Activated naive CD8-positive, alpha-beta T cell treated with anti-CD3 and anti-CD28 coated beads for 36 hours (primary cell): Measurements from ENCODE around the gene IFNL1. TPM values are rescaled to one million over a fixed set of nuclear protein-coding genes. Genes with fewer than 3 reads are reported as not detected.
"Not testable (repeated sequence)": the region's sequence is repeated elsewhere in the genome, so short reads cannot be mapped to it uniquely, and the experiment has no call there.

ENCODE experiments used
- DNase-seq: peaks from one replicate; pipeline ENCODE4 v3.0.0; 2021
- H3K27ac Mint-ChIP-seq: one replicate; pipeline ENCODE4 v1.8.0; 2022; ENCODE audit warnings: mild to moderate bottlenecking, moderate library complexity, mixed read lengths
- H3K27me3 Mint-ChIP-seq: one replicate; pipeline ENCODE4 v1.8.0; 2022; ENCODE audit warnings: mild to moderate bottlenecking, mixed read lengths
- H3K36me3 Mint-ChIP-seq: one replicate; pipeline ENCODE4 v1.8.0; 2021; ENCODE audit warnings: mild to moderate bottlenecking, mixed read lengths
- H3K4me1 Mint-ChIP-seq: one replicate; pipeline ENCODE4 v1.8.0; 2021; ENCODE audit warnings: mixed read lengths
- H3K4me3 Mint-ChIP-seq: one replicate; pipeline ENCODE4 v1.8.0; 2022; ENCODE audit warnings: mild to moderate bottlenecking, moderate library complexity, mixed read lengths
- H3K9me3 Mint-ChIP-seq: one replicate; pipeline ENCODE4 v1.8.0; 2022; ENCODE audit warnings: mixed read lengths
- total RNA-seq, 2 experiments: library from RNA; stranded (reverse); gene quantifications; one replicate each; pipeline ENCODE4 v1.2.3, GENCODE V29; 2021

The IFNL1 gene
- total RNA-seq, 2 experiments from 2014 or later = not detected

- no peaks in the 10 kb centered on the region for H3K27me3 Mint-ChIP-seq
- H3K4me3 Mint-ChIP-seq = peak overlapping the region; percentile 1
- peak; percentile 61 for DNase-seq
- peak overlapping the region; percentile 46 for H3K27ac Mint-ChIP-seq
- peaks cover 17% of the 10 kb centered on the region for H3K4me1 Mint-ChIP-seq
- H3K9me3 Mint-ChIP-seq = no peaks in the 10 kb centered on the region
- H3K36me3 Mint-ChIP-seq = no peaks in the 10 kb centered on the region
Observed at GRCh38 chr19:39297931-39298634, 1.9 kb downstream of the IFNL1 start.

- Mint-ChIP-seq H3K4me3 (no peak overlapping the region), H3K36me3 (no peaks in the 10 kb centered on the region), H3K4me1 (peaks cover 17% of the 10 kb centered on the region), H3K27me3 (no peaks in the 10 kb centered on the region), H3K9me3 (no peaks in the 10 kb centered on the region), H3K27ac (no peak overlapping the region)
- DNase-seq = no peak
Observed at GRCh38 chr19:39299404-39299803, 3.2 kb downstream of the IFNL1 start.

GRCh38 chr19:39299832-39300231, 3.6 kb downstream of the IFNL1 start:
- Mint-ChIP-seq H3K9me3 (no peaks in the 10 kb centered on the region), H3K36me3 (no peaks in the 10 kb centered on the region), H3K27ac (no peak overlapping the region), H3K27me3 (no peaks in the 10 kb centered on the region), H3K4me3 (no peak overlapping the region), H3K4me1 (peaks cover 17% of the 10 kb centered on the region)
- no peak for DNase-seq

- H3K27ac Mint-ChIP-seq = no peak overlapping the region
- H3K4me3 Mint-ChIP-seq = no peak overlapping the region
- no peaks in the 10 kb centered on the region for H3K9me3 Mint-ChIP-seq
- H3K36me3 Mint-ChIP-seq = no peaks in the 10 kb centered on the region
- peaks cover 15% of the 10 kb centered on the region for H3K4me1 Mint-ChIP-seq
- no peak for DNase-seq
- no peaks in the 10 kb centered on the region for H3K27me3 Mint-ChIP-seq
Observed at GRCh38 chr19:39301021-39301420, 4.8 kb downstream of the IFNL1 start.

- H3K4me1 Mint-ChIP-seq = peaks cover 13% of the 10 kb centered on the region
- no peak overlapping the region for H3K4me3 Mint-ChIP-seq
- no peak for DNase-seq
- no peaks in the 10 kb centered on the region for H3K27me3 Mint-ChIP-seq
- H3K27ac Mint-ChIP-seq = no peak overlapping the region
- H3K9me3 Mint-ChIP-seq = no peaks in the 10 kb centered on the region
- no peaks in the 10 kb centered on the region for H3K36me3 Mint-ChIP-seq
Observed at GRCh38 chr19:39301562-39301961, 5.4 kb downstream of the IFNL1 start.

GRCh38 chr19:39303373-39304184, 7.4 kb downstream of the IFNL1 start:
- H3K36me3 Mint-ChIP-seq = peaks cover 3% of the 10 kb centered on the region
- H3K27me3 Mint-ChIP-seq = no peaks in the 10 kb centered on the region
- H3K9me3 Mint-ChIP-seq = no peaks in the 10 kb centered on the region
- H3K27ac Mint-ChIP-seq = no peak overlapping the region
- no peak overlapping the region for H3K4me3 Mint-ChIP-seq
- DNase-seq = no peak
- H3K4me1 Mint-ChIP-seq = peaks cover 4% of the 10 kb centered on the region

GRCh38 chr19:39304185-39304513, 7.9 kb downstream of the IFNL1 start:
- Mint-ChIP-seq H3K4me1 (peaks cover 3% of the 10 kb centered on the region), H3K27ac (no peak overlapping the region), H3K9me3 (no peaks in the 10 kb centered on the region), H3K4me3 (no peak overlapping the region), H3K27me3 (no peaks in the 10 kb centered on the region), H3K36me3 (peaks cover 8% of the 10 kb centered on the region)
- no peak for DNase-seq

- H3K9me3 Mint-ChIP-seq = no peaks in the 10 kb centered on the region
- no peak overlapping the region for H3K27ac Mint-ChIP-seq
- no peak for DNase-seq
- H3K27me3 Mint-ChIP-seq = no peaks in the 10 kb centered on the region
- H3K4me3 Mint-ChIP-seq = no peak overlapping the region
- peaks cover 8% of the 10 kb centered on the region for H3K36me3 Mint-ChIP-seq
- H3K4me1 Mint-ChIP-seq = peaks cover 2% of the 10 kb centered on the region
Observed at GRCh38 chr19:39304701-39305571, 8.7 kb downstream of the IFNL1 start.

- H3K27me3 Mint-ChIP-seq = no peaks in the 10 kb centered on the region
- no peak overlapping the region for H3K4me3 Mint-ChIP-seq
- no peak overlapping the region for H3K27ac Mint-ChIP-seq
Observed at GRCh38 chr19:39306075-39306474, 9.9 kb downstream of the IFNL1 start.

GRCh38 chr19:39307046-39307821, 11.0 kb downstream of the IFNL1 start:
- no peak overlapping the region for H3K27ac Mint-ChIP-seq
- H3K36me3 Mint-ChIP-seq = peaks cover 15% of the 10 kb centered on the region
- H3K9me3 Mint-ChIP-seq = no peaks in the 10 kb centered on the region
- no peaks in the 10 kb centered on the region for H3K27me3 Mint-ChIP-seq
- no peak overlapping the region for H3K4me3 Mint-ChIP-seq
- no peak for DNase-seq
- H3K4me1 Mint-ChIP-seq = peaks cover 7% of the 10 kb centered on the region

More at GRCh38 chr19:39306075-39306474, 9.9 kb downstream of the IFNL1 start:
- H3K9me3 Mint-ChIP-seq = no peaks in the 10 kb centered on the region
- DNase-seq = no peak
- H3K36me3 Mint-ChIP-seq = peaks cover 13% of the 10 kb centered on the region
- H3K4me1 Mint-ChIP-seq = peaks cover 7% of the 10 kb centered on the region

GRCh38 chr19:39307822-39308530, 11.8 kb downstream of the IFNL1 start:
- DNase-seq = no peak
- Mint-ChIP-seq H3K27me3 (no peaks in the 10 kb centered on the region), H3K36me3 (peaks cover 16% of the 10 kb centered on the region), H3K27ac (no peak overlapping the region), H3K4me3 (no peak overlapping the region), H3K4me1 (peaks cover 7% of the 10 kb centered on the region), H3K9me3 (no peaks in the 10 kb centered on the region)

- Mint-ChIP-seq H3K27ac (no peak overlapping the region), H3K36me3 (peaks cover 20% of the 10 kb centered on the region), H3K9me3 (no peaks in the 10 kb centered on the region), H3K27me3 (no peaks in the 10 kb centered on the region), H3K4me1 (peaks cover 7% of the 10 kb centered on the region), H3K4me3 (no peak overlapping the region)
- no peak for DNase-seq
Observed at GRCh38 chr19:39308531-39309304, 12.5 kb downstream of the IFNL1 start.

GRCh38 chr19:39309305-39309670, 13.1 kb downstream of the IFNL1 start:
- H3K4me1 Mint-ChIP-seq, H3K27ac Mint-ChIP-seq, H3K9me3 Mint-ChIP-seq, H3K27me3 Mint-ChIP-seq, H3K4me3 Mint-ChIP-seq, DNase-seq: not testable (repeated sequence)
- H3K36me3 Mint-ChIP-seq = peaks cover 20% of the 10 kb centered on the region
